ENCODE data around the gene GPR160.
A peak's percentile ranks its signal among the peaks of the same experiment; 100 is the strongest.

Gene GPR160

GRCh38 chr3:170033489-170033888 lies 4.3 kb upstream of the GPR160 start:
- DNase-seq, result no peak

- peak; percentile 28 for DNase-seq
Measured at GRCh38 chr3:170038434-170039110, 777 bp downstream of the GPR160 start.

GRCh38 chr3:170040418-170040817 lies 2.6 kb downstream of the GPR160 start:
- DNase-seq, result no peak

GRCh38 chr3:170043506-170043905 lies 5.7 kb downstream of the GPR160 start:
- no peak for DNase-seq

GRCh38 chr3:170044271-170044670 lies 6.5 kb downstream of the GPR160 start:
- DNase-seq, result no peak

- DNase-seq, result no peak
Measured at GRCh38 chr3:170044795-170045244, 7.0 kb downstream of the GPR160 start.

GRCh38 chr3:170046269-170047132 lies 8.7 kb downstream of the GPR160 start:
- no peak for DNase-seq

- DNase-seq, result no peak
Measured at GRCh38 chr3:170047133-170047404, 9.3 kb downstream of the GPR160 start.

- no peak for DNase-seq
Measured at GRCh38 chr3:170049146-170050000, 11.6 kb downstream of the GPR160 start.

GRCh38 chr3:170050753-170051152 lies 13.0 kb downstream of the GPR160 start:
- no peak for DNase-seq

GRCh38 chr3:170052398-170052797 lies 14.6 kb downstream of the GPR160 start:
- DNase-seq, result no peak

- no peak for DNase-seq
Measured at GRCh38 chr3:170054204-170054603, 16.4 kb downstream of the GPR160 start.

GRCh38 chr3:170055209-170055608 lies 17.4 kb downstream of the GPR160 start:
- no peak for DNase-seq

- DNase-seq, result no peak
Measured at GRCh38 chr3:170056710-170057454, 19.1 kb downstream of the GPR160 start.

GRCh38 chr3:170057550-170057949 lies 19.8 kb downstream of the GPR160 start:
- no peak for DNase-seq

GRCh38 chr3:170058127-170058526 lies 20.3 kb downstream of the GPR160 start:
- no peak for DNase-seq

- no peak for DNase-seq
Measured at GRCh38 chr3:170059447-170059846, 21.7 kb downstream of the GPR160 start.

- DNase-seq, result no peak
Measured at GRCh38 chr3:170062068-170062467, 24.3 kb downstream of the GPR160 start.

GRCh38 chr3:170062769-170063168 lies 25.0 kb downstream of the GPR160 start:
- DNase-seq, result no peak

GRCh38 chr3:170063691-170064090 lies 25.9 kb downstream of the GPR160 start:
- no peak for DNase-seq

GRCh38 chr3:170064108-170064507 lies 26.3 kb downstream of the GPR160 start:
- DNase-seq, result no peak

GRCh38 chr3:170075441-170076091 lies 37.8 kb downstream of the GPR160 start:
- DNase-seq, result no peak
